ENCODE results near the gene GPR62. TPM values are rescaled to one million over a fixed set of nuclear protein-coding genes. Genes with fewer than 3 reads are reported as not detected.

The GPR62 gene
- total RNA-seq, 1 donor from 2014 or later = not detected

DNA sequence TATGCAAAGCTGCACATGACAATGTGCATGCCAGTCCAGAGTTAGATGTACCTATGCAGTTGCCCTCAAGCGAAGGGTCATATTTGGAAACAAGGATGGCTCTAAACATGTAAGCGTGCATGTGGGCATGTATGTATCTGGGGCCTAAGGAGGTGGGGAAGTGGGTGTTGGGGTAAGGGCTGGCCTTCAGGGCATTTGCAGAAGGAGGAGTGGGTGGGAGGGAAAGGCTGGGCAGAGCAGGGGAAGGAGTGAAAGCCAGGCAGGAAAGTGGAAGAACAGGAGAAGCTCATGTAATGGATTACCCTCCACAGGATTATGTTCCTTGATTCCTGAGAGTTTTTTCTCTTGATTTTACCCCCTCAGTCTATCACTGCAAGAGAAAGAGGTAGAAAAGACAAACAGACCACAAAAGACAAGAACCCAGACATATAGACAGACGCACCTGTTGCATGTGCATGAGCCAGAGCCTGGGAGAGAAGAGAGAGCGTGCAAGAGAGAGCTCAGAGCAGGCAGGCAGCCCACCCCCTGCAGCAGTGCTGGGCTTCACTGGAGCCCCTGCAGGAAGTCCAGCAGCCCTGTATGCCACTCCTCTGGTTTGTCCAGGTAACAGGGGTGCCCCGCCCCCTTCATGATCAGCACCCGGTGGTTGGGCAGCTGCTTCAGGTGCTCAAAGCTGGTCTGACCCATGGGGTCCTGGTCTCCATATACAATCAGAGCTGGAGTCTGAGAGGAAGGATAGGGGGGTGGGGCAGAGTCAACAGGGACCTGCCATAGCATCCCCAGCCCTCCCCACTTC lies 13.9 kb downstream of the GPR62 start:
- no peak overlapping the region for H3K27ac Mint-ChIP-seq (ENCODE audit: unreplicated experiment)
- H3K27me3 Mint-ChIP-seq (ENCODE audit: unreplicated experiment) = no peaks in the 10 kb centered on the region
- DNase-seq (ENCODE audit: extremely low spot score, unreplicated experiment) = no peak
- peak overlapping the region; percentile 59 for H3K4me3 Mint-ChIP-seq (ENCODE audit: unreplicated experiment)
- H3K9me3 Mint-ChIP-seq (ENCODE audit: unreplicated experiment) = no peaks in the 10 kb centered on the region
- H3K36me3 Mint-ChIP-seq (ENCODE audit: unreplicated experiment) = no peaks in the 10 kb centered on the region
- H3K4me1 Mint-ChIP-seq (ENCODE audit: unreplicated experiment) = peaks cover 37% of the 10 kb centered on the region
- TF ChIP-seq, protein P1, sequence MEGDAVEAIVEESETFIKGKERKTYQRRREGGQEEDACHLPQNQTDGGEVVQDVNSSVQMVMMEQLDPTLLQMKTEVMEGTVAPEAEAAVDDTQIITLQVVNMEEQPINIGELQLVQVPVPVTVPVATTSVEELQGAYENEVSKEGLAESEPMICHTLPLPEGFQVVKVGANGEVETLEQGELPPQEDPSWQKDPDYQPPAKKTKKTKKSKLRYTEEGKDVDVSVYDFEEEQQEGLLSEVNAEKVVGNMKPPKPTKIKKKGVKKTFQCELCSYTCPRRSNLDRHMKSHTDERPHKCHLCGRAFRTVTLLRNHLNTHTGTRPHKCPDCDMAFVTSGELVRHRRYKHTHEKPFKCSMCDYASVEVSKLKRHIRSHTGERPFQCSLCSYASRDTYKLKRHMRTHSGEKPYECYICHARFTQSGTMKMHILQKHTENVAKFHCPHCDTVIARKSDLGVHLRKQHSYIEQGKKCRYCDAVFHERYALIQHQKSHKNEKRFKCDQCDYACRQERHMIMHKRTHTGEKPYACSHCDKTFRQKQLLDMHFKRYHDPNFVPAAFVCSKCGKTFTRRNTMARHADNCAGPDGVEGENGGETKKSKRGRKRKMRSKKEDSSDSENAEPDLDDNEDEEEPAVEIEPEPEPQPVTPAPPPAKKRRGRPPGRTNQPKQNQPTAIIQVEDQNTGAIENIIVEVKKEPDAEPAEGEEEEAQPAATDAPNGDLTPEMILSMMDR (IDR thresholded peaks at IDR 0.05) = no peak

DNA sequence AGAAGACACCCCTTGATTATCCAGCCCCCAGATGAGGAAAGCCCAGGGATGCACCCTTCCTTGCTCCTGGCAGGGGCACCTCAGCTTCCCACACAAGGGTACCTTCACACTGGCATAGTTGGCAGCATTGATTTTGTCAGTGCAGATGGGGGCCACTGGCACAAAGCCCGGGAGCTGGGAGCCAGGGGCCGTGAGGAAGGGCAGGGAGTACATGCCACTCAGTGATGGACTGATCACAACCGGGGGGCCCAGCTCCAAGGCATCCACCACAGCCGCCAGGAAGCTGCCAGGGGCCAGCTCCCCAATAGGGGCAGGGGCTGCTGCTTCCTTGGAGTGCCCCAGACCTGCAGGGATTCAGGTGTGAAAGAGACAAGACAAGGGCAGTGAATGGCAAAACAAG lies 14.7 kb downstream of the GPR62 start:
- no peaks in the 10 kb centered on the region for H3K36me3 Mint-ChIP-seq (ENCODE audit: unreplicated experiment)
- no peaks in the 10 kb centered on the region for H3K27me3 Mint-ChIP-seq (ENCODE audit: unreplicated experiment)
- H3K4me3 Mint-ChIP-seq (ENCODE audit: unreplicated experiment) = no peak overlapping the region
- DNase-seq (ENCODE audit: extremely low spot score, unreplicated experiment) = no peak
- TF ChIP-seq, protein P1 (IDR thresholded peaks at IDR 0.05) = no peak
- H3K4me1 Mint-ChIP-seq (ENCODE audit: unreplicated experiment) = peaks cover 42% of the 10 kb centered on the region
- no peak overlapping the region for H3K27ac Mint-ChIP-seq (ENCODE audit: unreplicated experiment)
- H3K9me3 Mint-ChIP-seq (ENCODE audit: unreplicated experiment) = no peaks in the 10 kb centered on the region

DNA sequence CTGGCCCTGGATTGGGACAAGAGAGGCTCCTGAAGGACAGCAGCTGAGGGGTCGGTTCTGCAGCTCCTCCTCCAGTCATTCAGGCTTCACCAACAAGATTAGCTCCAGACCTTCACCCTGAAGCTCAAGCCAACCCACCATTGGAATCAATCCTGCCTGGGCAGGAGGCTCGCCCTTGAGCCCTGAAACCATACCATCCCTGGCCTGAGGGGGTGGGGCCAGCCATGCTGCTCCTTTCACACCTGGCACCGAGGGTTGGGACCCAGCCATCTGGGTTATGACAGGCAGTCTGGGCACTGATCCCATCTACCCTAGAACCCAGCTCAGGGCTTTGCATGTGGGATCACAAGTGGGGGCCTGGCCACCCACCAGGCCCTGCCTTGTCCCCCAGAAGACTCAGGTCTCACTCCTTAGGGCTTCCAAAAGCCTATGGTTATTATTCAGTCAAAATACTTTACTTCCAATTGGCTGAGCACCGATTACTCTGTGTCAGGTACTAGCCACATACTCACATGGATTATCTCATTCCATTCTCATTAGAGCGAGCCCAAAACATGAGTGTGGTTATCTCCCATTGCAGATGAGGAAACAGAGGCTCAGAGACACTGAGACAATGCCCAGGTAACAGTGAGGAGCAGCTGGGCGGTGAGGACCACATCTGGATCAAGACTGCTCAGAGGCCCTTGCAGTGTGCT lies 15.6 kb downstream of the GPR62 start:
- TF ChIP-seq, protein P1 (IDR thresholded peaks at IDR 0.05) = no peak
- Mint-ChIP-seq H3K9me3 (ENCODE audit: unreplicated experiment) (no peaks in the 10 kb centered on the region), H3K4me3 (ENCODE audit: unreplicated experiment) (no peak overlapping the region), H3K36me3 (ENCODE audit: unreplicated experiment) (no peaks in the 10 kb centered on the region), H3K4me1 (ENCODE audit: unreplicated experiment) (peaks cover 39% of the 10 kb centered on the region), H3K27ac (ENCODE audit: unreplicated experiment) (no peak overlapping the region), H3K27me3 (ENCODE audit: unreplicated experiment) (no peaks in the 10 kb centered on the region)
- no peak for DNase-seq (ENCODE audit: extremely low spot score, unreplicated experiment)

DNA sequence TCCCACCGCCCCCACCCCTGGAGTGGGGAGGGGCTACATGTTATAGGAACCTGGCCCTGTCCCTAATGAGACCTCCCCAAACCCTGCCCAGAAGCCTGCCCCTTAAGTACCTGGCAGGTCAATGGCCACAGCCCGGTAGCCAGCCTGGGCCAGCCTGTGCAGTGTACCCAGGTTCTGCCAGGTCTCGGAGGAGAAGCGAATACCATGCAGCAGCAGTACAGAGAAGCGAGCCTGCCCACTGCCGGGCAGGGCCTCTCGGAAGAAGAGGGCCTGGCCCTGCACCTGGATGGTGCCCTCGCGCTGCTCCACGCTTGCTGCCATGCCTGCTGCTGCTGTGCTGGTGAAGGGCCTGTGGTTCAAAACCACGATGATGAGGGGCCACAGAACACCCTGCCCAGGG lies 16.2 kb downstream of the GPR62 start:
- TF ChIP-seq, protein P1 (IDR thresholded peaks at IDR 0.05) = no peak
- no peaks in the 10 kb centered on the region for H3K9me3 Mint-ChIP-seq (ENCODE audit: unreplicated experiment)
- H3K36me3 Mint-ChIP-seq (ENCODE audit: unreplicated experiment) = no peaks in the 10 kb centered on the region
- H3K4me1 Mint-ChIP-seq (ENCODE audit: unreplicated experiment) = peaks cover 36% of the 10 kb centered on the region
- no peak overlapping the region for H3K4me3 Mint-ChIP-seq (ENCODE audit: unreplicated experiment)
- H3K27ac Mint-ChIP-seq (ENCODE audit: unreplicated experiment) = no peak overlapping the region
- no peak for DNase-seq (ENCODE audit: extremely low spot score, unreplicated experiment)
- H3K27me3 Mint-ChIP-seq (ENCODE audit: unreplicated experiment) = no peaks in the 10 kb centered on the region

DNA sequence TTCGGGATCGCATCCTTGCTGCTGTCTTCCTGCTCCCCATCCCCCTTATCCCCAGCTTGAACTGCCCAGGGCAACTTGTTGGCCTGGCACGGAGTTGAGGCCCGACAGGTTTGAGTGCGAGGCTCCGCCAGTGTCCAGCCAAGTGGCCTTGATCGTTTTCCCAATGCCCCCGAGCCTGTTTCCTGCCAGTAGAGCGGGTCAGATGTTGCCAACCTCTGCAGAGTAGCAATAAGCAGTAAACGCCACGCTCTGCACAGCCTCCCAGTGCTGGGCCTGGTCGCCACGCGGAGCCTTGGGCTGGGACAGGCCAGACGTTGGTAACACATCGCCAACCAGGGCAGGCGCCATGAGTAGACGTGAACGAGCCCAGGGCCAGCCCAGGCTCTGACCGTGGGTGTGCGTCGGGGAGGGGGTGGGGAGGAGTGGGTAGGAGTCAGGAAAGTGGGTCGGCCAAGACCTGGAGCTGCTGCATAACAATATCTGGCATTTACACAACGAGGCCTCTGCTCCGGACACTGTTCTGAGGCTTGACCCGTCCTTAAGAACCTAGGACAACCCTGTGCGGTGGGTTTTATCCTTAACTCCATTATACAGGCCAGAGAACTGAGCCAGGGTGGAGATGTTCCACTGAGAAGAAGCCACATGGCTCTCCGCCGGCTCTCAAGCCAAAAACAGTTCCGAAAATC lies 19.2 kb downstream of the GPR62 start:
- Mint-ChIP-seq H3K27me3 (ENCODE audit: unreplicated experiment) (no peaks in the 10 kb centered on the region), H3K9me3 (ENCODE audit: unreplicated experiment) (no peaks in the 10 kb centered on the region), H3K36me3 (ENCODE audit: unreplicated experiment) (no peaks in the 10 kb centered on the region), H3K27ac (ENCODE audit: unreplicated experiment) (peak overlapping the region; percentile 93), H3K4me1 (ENCODE audit: unreplicated experiment) (peaks cover 21% of the 10 kb centered on the region), H3K4me3 (ENCODE audit: unreplicated experiment) (peak overlapping the region; percentile 95)
- DNase-seq (ENCODE audit: extremely low spot score, unreplicated experiment) = no peak
- TF ChIP-seq, protein P1 (IDR thresholded peaks at IDR 0.05) = no peak
